ENCODE data around the gene OR2K2. TPM values are rescaled to one million over a fixed set of nuclear protein-coding genes. Genes with fewer than 3 reads are reported as not detected.
"Not testable (repeated sequence)": the region's sequence is repeated elsewhere in the genome, so short reads cannot be mapped to it uniquely, and the experiment has no call there.

OR2K2 gene, protein sequence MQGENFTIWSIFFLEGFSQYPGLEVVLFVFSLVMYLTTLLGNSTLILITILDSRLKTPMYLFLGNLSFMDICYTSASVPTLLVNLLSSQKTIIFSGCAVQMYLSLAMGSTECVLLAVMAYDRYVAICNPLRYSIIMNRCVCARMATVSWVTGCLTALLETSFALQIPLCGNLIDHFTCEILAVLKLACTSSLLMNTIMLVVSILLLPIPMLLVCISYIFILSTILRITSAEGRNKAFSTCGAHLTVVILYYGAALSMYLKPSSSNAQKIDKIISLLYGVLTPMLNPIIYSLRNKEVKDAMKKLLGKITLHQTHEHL
- total RNA-seq, result not detected

DNA sequence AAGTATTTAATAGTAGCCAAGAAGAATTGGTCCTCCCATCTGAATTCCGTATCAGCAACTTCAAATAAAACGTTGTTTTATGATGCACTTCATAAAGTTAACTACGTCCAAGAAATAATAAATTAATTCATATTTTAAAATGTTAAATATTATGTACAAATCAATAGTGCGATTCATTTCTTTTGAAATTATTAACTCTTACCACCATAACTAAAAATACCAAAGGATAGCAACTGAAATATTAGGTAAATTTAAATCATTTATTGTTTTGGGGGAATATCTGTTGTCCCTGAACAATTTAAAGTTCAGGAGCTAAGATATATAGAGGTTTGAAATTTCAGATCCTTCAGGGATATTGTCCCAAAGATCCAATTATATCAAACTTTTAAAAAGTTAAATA lies at the start of gene OR2K2:
Gene OR2K2, minus strand, starts transcription at position 101 of the 400 bp plus-strand sequence. CDS start 1,791 bp downstream, outside the sequence.
- H3K4me3 Mint-ChIP-seq, result no peak within 1 kb of the TSS
- ChIA-PET CTCF (no interaction called here), POLR2A (no interaction called here)
- DNase-seq, result no peak
- H3K9me3 Mint-ChIP-seq, result no peaks in the 10 kb centered on the region
- peaks cover 6% of the 10 kb centered on the region for H3K4me1 Mint-ChIP-seq
- H3K27ac Mint-ChIP-seq, result no peak within 1 kb of the TSS
- H3K27me3 Mint-ChIP-seq, result peaks cover 11% of the 10 kb centered on the region
- no peaks in the 10 kb centered on the region for H3K36me3 Mint-ChIP-seq (ENCODE audit: low read depth)

DNA sequence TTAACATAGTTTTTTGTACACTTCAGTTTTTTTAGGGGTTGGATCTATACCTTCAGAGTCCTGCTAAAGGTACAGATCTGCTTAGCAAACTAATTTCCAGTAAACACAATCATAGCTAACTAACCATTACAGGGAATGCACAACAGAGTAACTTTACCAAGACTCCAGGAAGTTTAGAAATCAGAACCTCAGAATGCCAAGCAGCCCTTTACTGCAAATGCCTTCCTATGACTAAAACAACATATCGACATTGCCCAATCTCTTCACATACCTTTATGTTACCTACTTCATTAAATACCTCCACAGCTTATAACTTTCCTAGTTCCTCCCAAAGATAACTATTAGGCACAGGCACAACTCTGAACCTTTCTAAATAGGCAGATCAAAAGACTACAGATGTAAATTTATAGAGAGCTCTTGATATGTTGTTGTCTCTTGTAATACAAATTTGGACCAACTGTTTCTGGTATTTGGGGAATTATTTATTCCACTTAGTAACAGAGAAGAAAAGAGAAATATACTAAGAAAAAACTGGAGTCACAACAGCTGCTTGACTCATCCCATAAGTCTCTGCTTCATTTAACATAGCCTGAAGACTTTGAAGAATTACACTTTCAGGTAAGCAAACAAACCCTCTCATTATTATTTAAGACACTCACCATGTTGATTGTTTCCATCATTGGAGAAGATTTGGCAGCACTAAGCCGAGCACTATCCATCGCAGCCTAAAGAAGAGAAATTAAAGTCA lies 46.0 kb upstream of the OR2K2 start:
- POLR2A ChIA-PET, result no interaction called here
- no peak for DNase-seq
- H3K4me3 Mint-ChIP-seq, result no peak overlapping the region
- H3K27me3 Mint-ChIP-seq, result no peaks in the 10 kb centered on the region
- H3K36me3 Mint-ChIP-seq (ENCODE audit: low read depth), result peaks cover 68% of the 10 kb centered on the region
- H3K9me3 Mint-ChIP-seq, result no peaks in the 10 kb centered on the region
- no peak overlapping the region for H3K27ac Mint-ChIP-seq
- CTCF ChIA-PET, result interaction anchor here (0.9 kb wide), 1 partner anchor 22 kb away, joined by 3 read pairs; no protein-coding TSS in a partner anchor
- H3K4me1 Mint-ChIP-seq, result no peaks in the 10 kb centered on the region

DNA sequence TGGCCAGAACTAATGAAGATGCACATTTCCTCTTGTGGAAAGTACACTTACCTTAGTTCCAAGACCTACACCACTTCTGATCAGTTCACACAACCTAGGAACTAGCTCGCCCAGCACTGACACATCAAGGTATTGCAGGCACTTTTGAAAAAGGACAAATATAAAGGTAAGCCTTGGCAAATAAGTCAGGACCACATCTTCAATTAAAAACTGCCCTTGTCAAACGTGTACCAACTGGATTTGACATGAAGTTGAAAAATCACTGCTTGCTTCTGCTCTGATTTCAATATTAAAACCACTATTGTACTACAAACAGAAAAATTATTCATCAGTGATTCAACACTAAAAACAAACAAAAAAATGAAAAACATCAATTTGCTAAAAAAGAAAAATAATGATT lies 45.0 kb upstream of the OR2K2 start:
- ChIA-PET CTCF (interaction anchor here (0.9 kb wide), 1 partner anchor 23 kb away, joined by 3 read pairs; no protein-coding TSS in a partner anchor), POLR2A (no interaction called here)
- no peak overlapping the region for H3K4me3 Mint-ChIP-seq
- H3K36me3 Mint-ChIP-seq (ENCODE audit: low read depth), result peaks cover 70% of the 10 kb centered on the region
- H3K9me3 Mint-ChIP-seq, result no peaks in the 10 kb centered on the region
- DNase-seq, result no peak
- H3K27me3 Mint-ChIP-seq, result no peaks in the 10 kb centered on the region
- no peak overlapping the region for H3K27ac Mint-ChIP-seq
- H3K4me1 Mint-ChIP-seq, result no peaks in the 10 kb centered on the region

DNA sequence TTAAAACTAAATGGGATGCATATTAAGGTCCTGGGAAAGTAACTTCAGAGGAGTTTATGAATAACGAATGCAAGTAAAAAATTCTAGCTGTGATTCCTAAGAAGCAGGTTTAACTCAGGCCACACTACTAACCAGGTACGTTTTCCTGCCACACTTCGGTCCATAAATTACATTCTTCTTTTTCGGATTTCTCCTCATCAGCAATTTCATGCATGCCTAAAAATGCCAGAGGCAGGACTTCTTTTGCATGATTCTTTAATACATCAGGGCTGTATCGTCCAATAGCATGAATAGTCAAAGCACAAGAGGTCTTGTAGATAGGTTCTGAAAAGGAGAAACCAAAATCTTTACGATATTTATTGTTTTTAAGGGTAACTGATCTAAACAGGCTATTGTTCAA lies 42.3 kb upstream of the OR2K2 start:
- ChIA-PET CTCF (no interaction called here), POLR2A (no interaction called here)
- Mint-ChIP-seq H3K36me3 (ENCODE audit: low read depth) (peaks cover 78% of the 10 kb centered on the region), H3K4me1 (no peaks in the 10 kb centered on the region), H3K4me3 (no peak overlapping the region), H3K9me3 (no peaks in the 10 kb centered on the region), H3K27ac (no peak overlapping the region), H3K27me3 (no peaks in the 10 kb centered on the region)
- no peak for DNase-seq

DNA sequence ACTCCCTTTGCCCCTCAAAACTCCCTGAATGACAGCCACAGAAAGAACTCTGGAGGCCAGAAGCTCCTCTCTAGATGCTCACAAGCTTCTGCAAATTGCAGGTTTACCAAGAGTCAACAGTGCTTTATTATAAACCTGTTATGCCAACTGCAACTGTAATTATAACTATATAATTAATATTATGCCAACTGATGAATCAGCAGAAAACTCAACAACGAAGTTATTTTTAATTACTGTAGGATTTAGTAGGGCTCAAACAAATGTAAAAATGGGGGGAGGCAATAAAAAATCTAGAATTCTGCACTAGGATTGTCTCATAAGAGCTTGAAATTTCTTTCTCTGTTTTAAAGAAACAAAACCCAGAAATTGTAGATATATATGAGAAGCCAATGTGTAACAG lies 37.0 kb upstream of the OR2K2 start:
- CTCF ChIA-PET, result no interaction called here
- Mint-ChIP-seq H3K9me3 (no peaks in the 10 kb centered on the region), H3K4me3 (no peak overlapping the region)

DNA sequence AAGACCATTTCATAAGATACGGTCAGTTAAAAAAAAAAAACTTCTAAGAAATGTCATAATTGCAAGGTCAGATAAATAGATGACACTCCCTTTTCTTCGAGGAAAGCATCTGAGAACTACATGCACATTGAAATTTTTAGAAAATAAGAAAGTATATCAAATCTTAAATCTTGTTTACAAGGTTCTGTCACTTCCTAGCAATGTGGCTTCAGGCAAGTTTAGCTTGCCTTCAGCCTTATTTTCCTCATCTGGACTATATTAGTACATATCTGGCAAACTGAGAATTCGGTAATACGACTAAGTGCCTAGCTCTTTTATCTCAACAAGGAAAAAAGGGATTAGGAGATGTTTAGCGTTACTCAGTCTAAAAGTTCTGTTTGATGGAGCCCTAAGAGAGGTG lies 32.5 kb upstream of the OR2K2 start:
- no peaks in the 10 kb centered on the region for H3K9me3 Mint-ChIP-seq
- no peak overlapping the region for H3K27ac Mint-ChIP-seq
- H3K36me3 Mint-ChIP-seq (ENCODE audit: low read depth), result peaks cover 57% of the 10 kb centered on the region
- POLR2A ChIA-PET, result no interaction called here
- no peaks in the 10 kb centered on the region for H3K27me3 Mint-ChIP-seq
- H3K4me1 Mint-ChIP-seq, result no peaks in the 10 kb centered on the region
- no peak overlapping the region for H3K4me3 Mint-ChIP-seq
- CTCF ChIA-PET, result no interaction called here
- no peak for DNase-seq

More for the DNA sequence above, 37.0 kb upstream of the OR2K2 start:
- Mint-ChIP-seq H3K27me3 (no peaks in the 10 kb centered on the region), H3K27ac (no peak overlapping the region), H3K36me3 (ENCODE audit: low read depth) (peaks cover 78% of the 10 kb centered on the region), H3K4me1 (no peaks in the 10 kb centered on the region)
- POLR2A ChIA-PET, result no interaction called here
- no peak for DNase-seq

DNA sequence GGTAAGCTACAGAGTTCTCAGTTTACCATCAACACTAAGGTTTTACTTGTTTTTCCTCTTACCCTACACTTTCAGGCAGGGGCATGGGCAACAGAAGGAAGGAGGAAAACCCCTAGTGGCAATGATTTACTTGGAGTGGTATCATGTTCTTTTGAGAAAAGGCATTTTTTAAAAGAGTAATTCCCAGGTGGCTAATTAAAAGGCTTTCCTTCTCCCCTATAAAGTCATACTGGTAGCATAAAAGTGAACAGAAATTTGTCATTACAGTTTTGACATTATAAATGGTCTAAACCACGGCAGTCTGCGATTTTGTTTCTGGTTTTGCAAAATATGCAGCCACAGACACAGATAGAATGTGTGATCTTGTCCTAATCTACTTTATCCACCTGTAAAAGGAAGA lies 30.9 kb upstream of the OR2K2 start:
- Mint-ChIP-seq H3K36me3 (ENCODE audit: low read depth) (peaks cover 49% of the 10 kb centered on the region), H3K27ac (no peak overlapping the region), H3K4me3 (no peak overlapping the region), H3K9me3 (peaks cover under 1% of the 10 kb centered on the region), H3K4me1 (peaks cover 4% of the 10 kb centered on the region), H3K27me3 (no peaks in the 10 kb centered on the region)
- POLR2A ChIA-PET, result no interaction called here
- CTCF ChIA-PET, result no interaction called here
- DNase-seq, result no peak

DNA sequence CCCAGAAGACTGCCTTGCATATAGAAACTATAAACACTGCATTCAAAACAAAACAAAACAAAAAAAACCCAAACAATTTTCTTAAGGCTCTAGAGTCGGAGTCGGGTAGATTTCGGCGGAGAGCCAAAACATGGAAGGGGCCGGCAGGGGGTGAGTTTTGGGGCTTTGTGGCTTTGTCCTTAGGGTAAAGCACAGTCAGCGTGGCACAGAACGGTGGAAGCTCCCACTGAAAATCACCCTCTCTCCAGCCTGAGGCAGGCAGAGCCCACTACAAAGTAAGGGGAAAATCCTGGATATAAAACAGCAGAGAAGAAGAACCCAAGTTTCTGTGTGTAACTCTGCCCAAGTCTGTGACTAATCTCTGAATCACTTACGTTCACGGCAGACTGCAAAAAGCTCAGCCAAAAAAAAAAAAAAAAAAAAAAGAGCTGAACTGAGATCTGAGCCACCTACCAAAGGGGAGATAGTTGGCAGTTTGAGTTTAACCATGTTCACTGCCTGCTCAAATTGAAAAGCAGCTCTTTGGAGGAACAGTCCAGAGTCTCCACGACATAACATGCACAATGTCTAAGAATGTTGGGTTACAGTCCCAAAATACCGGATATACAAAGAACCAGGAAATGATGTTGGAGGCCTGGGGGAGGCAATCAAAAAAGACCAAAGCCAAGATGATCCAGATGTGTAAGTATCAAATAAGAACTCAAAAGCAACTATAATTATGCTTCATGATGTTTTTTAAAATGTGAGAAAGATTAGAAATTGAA lies 26.6 kb upstream of the OR2K2 start:
- CTCF ChIA-PET, result interaction anchor here (0.6 kb wide), 1 partner anchor 36 kb away, joined by 3 read pairs; no protein-coding TSS in a partner anchor
- H3K27ac Mint-ChIP-seq, result no peak overlapping the region
- no peak for DNase-seq

DNA sequence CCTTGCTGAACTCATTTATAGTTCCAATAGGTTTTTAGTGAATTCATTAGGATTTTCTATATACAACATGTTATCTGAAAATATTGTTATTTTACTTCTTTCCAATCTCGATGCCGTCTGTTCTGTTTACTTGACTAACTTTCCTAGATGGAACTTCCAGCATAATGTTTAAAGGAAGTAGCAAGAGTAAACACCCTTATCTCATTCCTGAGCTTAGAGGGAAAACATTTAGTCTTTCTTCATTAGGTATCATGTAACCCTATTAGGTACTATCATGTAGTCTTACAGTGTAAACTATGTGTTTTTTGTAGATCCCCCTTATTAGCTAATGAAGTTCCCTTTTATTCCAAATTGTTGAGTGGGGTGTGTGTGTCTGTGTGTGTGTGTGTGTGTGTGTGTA lies 22.5 kb upstream of the OR2K2 start:
- Mint-ChIP-seq H3K27me3 (peaks cover 14% of the 10 kb centered on the region), H3K4me3 (no peak overlapping the region), H3K36me3 (ENCODE audit: low read depth) (peaks cover 3% of the 10 kb centered on the region), H3K27ac (no peak overlapping the region), H3K4me1 (peaks cover 14% of the 10 kb centered on the region), H3K9me3 (peaks cover 2% of the 10 kb centered on the region)
- DNase-seq, result no peak
- ChIA-PET CTCF (interaction anchor here (0.9 kb wide), 1 partner anchor 269 kb away, joined by 3 read pairs; no protein-coding TSS in a partner anchor), POLR2A (no interaction called here)

More for the DNA sequence above, 26.6 kb upstream of the OR2K2 start:
- peaks cover 17% of the 10 kb centered on the region for H3K36me3 Mint-ChIP-seq (ENCODE audit: low read depth)
- POLR2A ChIA-PET, result no interaction called here
- H3K4me3 Mint-ChIP-seq, result no peak overlapping the region
- H3K4me1 Mint-ChIP-seq, result peaks cover 14% of the 10 kb centered on the region
- H3K27me3 Mint-ChIP-seq, result peaks cover 6% of the 10 kb centered on the region
- peaks cover 2% of the 10 kb centered on the region for H3K9me3 Mint-ChIP-seq

DNA sequence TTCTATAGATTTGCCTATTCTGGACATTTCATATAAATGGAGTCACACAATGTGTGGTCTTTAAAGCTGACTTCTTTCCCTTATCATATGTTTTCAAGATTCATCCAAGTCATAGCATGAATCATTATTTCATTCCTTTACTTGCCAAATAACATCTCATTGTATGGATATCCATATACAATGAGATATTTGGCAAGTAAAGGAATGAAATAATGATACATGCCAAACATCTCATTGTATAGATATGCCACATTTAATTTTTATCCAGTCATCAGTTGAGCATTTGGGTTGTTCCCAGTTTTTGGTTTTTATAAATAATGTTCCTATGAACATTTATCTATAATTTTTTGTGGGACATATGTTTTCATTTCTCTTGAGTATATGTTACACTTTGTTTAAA lies 20.5 kb upstream of the OR2K2 start:
- peaks cover 17% of the 10 kb centered on the region for H3K27me3 Mint-ChIP-seq
- peaks cover 9% of the 10 kb centered on the region for H3K4me1 Mint-ChIP-seq
- POLR2A ChIA-PET, result no interaction called here
- CTCF ChIA-PET, result no interaction called here
- no peak overlapping the region for H3K4me3 Mint-ChIP-seq
- H3K36me3 Mint-ChIP-seq (ENCODE audit: low read depth), result no peaks in the 10 kb centered on the region
- no peak overlapping the region for H3K27ac Mint-ChIP-seq
- no peaks in the 10 kb centered on the region for H3K9me3 Mint-ChIP-seq
- no peak for DNase-seq

DNA sequence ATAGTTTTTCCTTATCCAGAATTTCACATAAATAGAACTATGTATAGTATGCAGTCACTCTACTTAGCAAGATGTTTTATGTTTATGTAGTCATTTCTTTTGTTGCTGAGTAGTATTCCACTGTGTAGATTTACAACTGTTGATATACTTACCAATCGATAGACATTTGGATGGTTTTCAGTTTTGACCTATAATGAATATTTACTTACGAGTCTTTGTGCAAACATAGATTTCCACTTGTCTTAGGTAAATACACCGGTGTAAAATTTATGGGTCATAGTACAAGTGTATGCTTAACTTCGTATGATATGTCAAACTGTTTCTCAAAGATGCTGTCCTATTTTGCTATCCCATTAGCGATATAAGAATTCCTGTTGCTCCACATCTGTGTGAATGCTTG lies 19.7 kb upstream of the OR2K2 start:
- Mint-ChIP-seq H3K27me3 (peaks cover 17% of the 10 kb centered on the region), H3K9me3 (no peaks in the 10 kb centered on the region), H3K27ac (no peak overlapping the region), H3K4me1 (peaks cover 9% of the 10 kb centered on the region), H3K36me3 (ENCODE audit: low read depth) (no peaks in the 10 kb centered on the region), H3K4me3 (no peak overlapping the region)
- POLR2A ChIA-PET, result no interaction called here
- DNase-seq, result no peak
- CTCF ChIA-PET, result no interaction called here

DNA sequence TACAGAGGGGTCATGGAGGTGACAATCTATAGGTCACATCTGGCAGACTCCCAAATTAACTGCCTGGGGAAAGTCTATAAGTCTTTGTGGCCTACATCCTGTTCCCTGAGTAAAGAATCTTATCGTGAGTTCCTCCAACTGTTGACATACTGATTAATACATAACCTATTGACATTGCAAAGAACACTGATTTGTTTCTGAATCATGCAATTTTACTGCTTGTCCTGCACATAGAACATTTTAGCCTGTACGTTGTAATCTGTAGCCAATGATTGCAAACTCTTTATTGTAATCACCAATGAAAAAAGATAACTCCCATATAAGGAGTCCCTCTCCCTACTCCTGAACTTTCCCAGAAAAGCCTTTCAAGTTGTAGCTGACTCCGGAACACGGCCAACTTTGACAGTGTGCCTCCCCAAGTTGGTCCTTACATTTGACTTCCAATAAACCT lies 18.8 kb upstream of the OR2K2 start:
- Mint-ChIP-seq H3K4me3 (no peak overlapping the region), H3K4me1 (peaks cover 6% of the 10 kb centered on the region), H3K9me3 (no peaks in the 10 kb centered on the region), H3K27me3 (peaks cover 17% of the 10 kb centered on the region), H3K27ac (no peak overlapping the region), H3K36me3 (ENCODE audit: low read depth) (no peaks in the 10 kb centered on the region)
- ChIA-PET CTCF (no interaction called here), POLR2A (no interaction called here)
- DNase-seq, result no peak

DNA sequence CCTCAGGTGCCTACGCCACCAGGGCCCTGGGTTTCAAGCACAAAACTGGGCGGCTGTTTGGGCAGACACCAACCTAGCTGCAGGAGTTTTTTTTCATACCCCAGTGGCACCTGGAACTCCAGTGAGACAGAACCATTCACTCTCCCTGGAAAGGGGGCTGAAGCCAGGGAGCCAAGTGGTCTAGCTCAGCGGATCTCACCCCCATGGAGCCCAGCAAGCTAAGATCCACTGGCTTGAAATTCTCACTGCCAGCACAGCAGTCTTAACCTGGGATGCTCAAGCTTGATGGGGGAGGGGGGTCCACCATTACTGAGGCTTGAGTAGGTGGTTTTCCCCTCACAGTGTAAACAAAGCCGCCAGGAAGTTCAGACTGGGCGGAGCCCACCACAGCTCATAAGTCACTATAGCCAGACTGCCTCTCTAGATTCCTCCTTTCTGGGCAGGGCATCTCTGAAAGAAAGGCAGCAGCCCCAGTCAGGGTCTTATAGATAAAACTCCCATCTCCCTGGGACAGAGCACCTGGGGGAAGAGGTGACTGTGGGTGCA lies 4.4 kb upstream of the OR2K2 start:
- H3K4me3 Mint-ChIP-seq, result not testable (repeated sequence)

More for the DNA sequence above, 4.4 kb upstream of the OR2K2 start:
- H3K9me3 Mint-ChIP-seq; H3K27ac Mint-ChIP-seq; H3K36me3 Mint-ChIP-seq (ENCODE audit: low read depth); POLR2A ChIA-PET; CTCF ChIA-PET: not testable (repeated sequence)
- DNase-seq, result peak; percentile 19
- Mint-ChIP-seq H3K27me3 (peaks cover 20% of the 10 kb centered on the region), H3K4me1 (peaks cover 11% of the 10 kb centered on the region)
